Spinal cord (tissue), 10 donors: ENCODE measurements around the gene CBFA2T2. TPM values are rescaled to one million over a fixed set of nuclear protein-coding genes. Genes with fewer than 3 reads are reported as not detected.

ENCODE experiments used
- DNase-seq, 6 donors: peaks; one replicate each; pipeline versions ENCODE4 v3.0.0 to v3.0.0-alpha.2; 2013 to 2015; ENCODE audit warnings: low spot score in 6 of 6, low read depth in 4 of 6
- H3K27ac ChIP-seq: one replicate; pipeline ENCODE4 v1.5.1; 2013; ENCODE audit warnings: low read depth, low read length, control low read depth
- H3K27me3 ChIP-seq: one replicate; pipeline ENCODE4 v1.6.1; 2013; ENCODE audit warnings: low read length; ENCODE audit not compliant: control insufficient read depth, insufficient read depth
- H3K36me3 ChIP-seq: one replicate; pipeline ENCODE4 v1.6.1; 2013; ENCODE audit warnings: low read length; ENCODE audit not compliant: control insufficient read depth, insufficient read depth
- H3K4me1 ChIP-seq: one replicate; pipeline ENCODE4 v1.6.1; 2013; ENCODE audit warnings: low read length; ENCODE audit not compliant: control insufficient read depth, insufficient read depth
- H3K4me3 ChIP-seq: one replicate; pipeline ENCODE4 v1.5.1; 2013; ENCODE audit warnings: low read depth, low read length, control low read depth
- H3K9me3 ChIP-seq: one replicate; pipeline ENCODE4 v1.6.1; 2013; ENCODE audit warnings: low read length; ENCODE audit not compliant: control insufficient read depth, insufficient read depth
- WGBS: methylation state at CpG from one replicate; pipeline ENCODE4 v1.1.5; 2013; ENCODE audit warnings: missing lambda C conversion rate; ENCODE audit not compliant: insufficient coverage; 5-methylcytosine and 5-hydroxymethylcytosine counted together
- polyA plus RNA-seq, 2 donors: library from polyadenylated mRNA; unstranded; fragments of 120-200 nt; gene quantifications; one replicate each; pipeline ENCODE4 v1.2.1, GENCODE V29; 2013; ENCODE audit not compliant: insufficient read length in 2 of 2
- total RNA-seq, 2 donors: library from RNA; depleted of rRNA in 1 of 2; stranded (reverse); fragments of 120-200 nt in 1 of 2; fragments of >200 nt in 1 of 2; gene quantifications; one replicate each; pipeline versions ENCODE4 v1.2.3 to v1.2.4, GENCODE V29; 2013 to 2014
- donor health status: healthy.

CBFA2T2 gene
- total and polyA plus RNA-seq, 4 donors = 14.5 to 33.3 (median 19.1) TPM

DNA sequence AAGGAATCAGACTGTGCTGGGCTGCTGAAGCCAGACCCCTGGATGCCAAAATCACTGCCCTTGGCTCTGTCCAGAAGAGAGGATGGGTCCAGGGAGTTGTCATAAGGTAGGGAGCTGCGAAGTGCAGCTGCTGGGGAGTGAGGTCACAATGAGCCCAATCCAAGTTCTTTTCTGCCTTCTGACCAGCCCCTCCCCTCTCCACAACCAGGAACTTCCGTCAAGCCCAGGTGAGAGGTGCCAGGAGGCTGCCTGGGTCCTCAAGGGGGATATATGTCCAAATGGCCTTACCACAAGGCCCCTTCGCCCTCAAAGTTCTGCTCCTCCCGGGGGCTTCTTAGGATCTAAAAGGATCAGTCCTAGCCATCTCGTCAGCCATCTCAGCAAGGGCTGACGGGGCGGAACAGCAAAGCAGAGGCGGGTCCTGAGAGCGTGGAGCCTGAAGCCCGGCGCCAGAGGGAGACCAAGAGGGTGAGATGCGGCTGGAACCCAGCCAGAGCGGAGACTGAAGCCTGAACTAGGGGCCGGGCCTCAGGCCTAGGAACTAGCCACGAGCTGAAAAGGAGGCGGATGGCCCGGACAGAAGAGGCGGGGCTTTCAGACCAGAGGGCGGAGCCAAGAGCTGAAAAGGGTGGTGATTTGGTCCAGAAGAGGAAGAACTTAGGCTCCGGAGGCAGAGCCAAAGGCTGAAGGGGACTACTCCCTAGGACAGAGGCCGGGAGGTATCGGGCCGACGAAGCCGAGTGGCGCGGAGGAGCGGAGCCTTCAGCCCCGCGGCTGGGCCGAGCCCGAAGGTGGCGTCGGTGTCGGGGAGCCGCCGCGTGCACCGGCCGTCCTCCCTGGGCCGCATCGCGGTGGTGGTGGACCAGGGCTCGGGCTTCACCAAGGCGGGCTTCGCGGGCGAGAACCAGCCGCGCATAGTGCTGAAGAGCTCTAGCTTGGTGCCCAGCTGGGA lies 176.7 kb downstream of the CBFA2T2 start, which contains the start of gene ACTL10:
ACTL10 (plus strand) TSS at position 651 of the 952 bp plus-strand sequence. CDS start 555 bp downstream, outside the sequence.
- Histone ChIP-seq H3K27ac (peak within 1 kb of the TSS; percentile 80), H3K4me3 (peak within 1 kb of the TSS; percentile 43), H3K27me3 (no peaks in the 10 kb centered on the region), H3K4me1 (peaks cover 52% of the 10 kb centered on the region), H3K36me3 (peaks cover 28% of the 10 kb centered on the region), H3K9me3 (no peaks in the 10 kb centered on the region)
- peak; percentile 75 to 96 (median 82) for DNase-seq
- WGBS = 3% methylated on average over 49 of the region's 50 CpGs

GRCh38 chr20:33667245-33667675 lies 177.4 kb downstream of the CBFA2T2 start:
- Histone ChIP-seq H3K27me3 (no peaks in the 10 kb centered on the region), H3K27ac (peak overlapping the region; percentile 80), H3K4me1 (peaks cover 53% of the 10 kb centered on the region), H3K4me3 (peak overlapping the region; percentile 43), H3K9me3 (no peaks in the 10 kb centered on the region), H3K36me3 (peaks cover 29% of the 10 kb centered on the region)
- DNase-seq = peak in 2 of 6 donors; percentile 50 to 57
- WGBS = 3% methylated on average over 55 of the region's 55 CpGs

GRCh38 chr20:33667676-33668465 lies 178.0 kb downstream of the CBFA2T2 start:
- WGBS = 7% methylated on average over 46 of the region's 47 CpGs
- Histone ChIP-seq H3K4me3 (peak overlapping the region; percentile 36), H3K9me3 (no peaks in the 10 kb centered on the region), H3K27me3 (no peaks in the 10 kb centered on the region), H3K36me3 (peaks cover 34% of the 10 kb centered on the region), H3K27ac (no peak overlapping the region), H3K4me1 (peaks cover 55% of the 10 kb centered on the region)
- DNase-seq = peak in 2 of 6 donors; percentile 87 to 90

GRCh38 chr20:33668466-33669155 lies 178.7 kb downstream of the CBFA2T2 start:
- no peak for DNase-seq
- Histone ChIP-seq H3K4me1 (peaks cover 57% of the 10 kb centered on the region), H3K27me3 (no peaks in the 10 kb centered on the region), H3K9me3 (no peaks in the 10 kb centered on the region), H3K36me3 (peaks cover 34% of the 10 kb centered on the region), H3K4me3 (peak overlapping the region; percentile 36), H3K27ac (no peak overlapping the region)
- WGBS = 91% methylated on average over 11 of the region's 13 CpGs

- Histone ChIP-seq H3K27me3 (no peaks in the 10 kb centered on the region), H3K36me3 (peaks cover 34% of the 10 kb centered on the region), H3K4me1 (peaks cover 56% of the 10 kb centered on the region), H3K4me3 (no peak overlapping the region), H3K9me3 (no peaks in the 10 kb centered on the region), H3K27ac (no peak overlapping the region)
- DNase-seq = no peak
- 78% methylated on average over 4 of the region's 5 CpGs for WGBS
Observed at GRCh38 chr20:33669224-33669623, 179.3 kb downstream of the CBFA2T2 start.

GRCh38 chr20:33669873-33670640 lies 180.2 kb downstream of the CBFA2T2 start:
- Histone ChIP-seq H3K27ac (no peak overlapping the region), H3K27me3 (no peaks in the 10 kb centered on the region), H3K9me3 (no peaks in the 10 kb centered on the region), H3K4me3 (no peak overlapping the region), H3K4me1 (peaks cover 57% of the 10 kb centered on the region), H3K36me3 (peaks cover 34% of the 10 kb centered on the region)
- 84% methylated on average over 13 of the region's 13 CpGs for WGBS
- no peak for DNase-seq

DNA sequence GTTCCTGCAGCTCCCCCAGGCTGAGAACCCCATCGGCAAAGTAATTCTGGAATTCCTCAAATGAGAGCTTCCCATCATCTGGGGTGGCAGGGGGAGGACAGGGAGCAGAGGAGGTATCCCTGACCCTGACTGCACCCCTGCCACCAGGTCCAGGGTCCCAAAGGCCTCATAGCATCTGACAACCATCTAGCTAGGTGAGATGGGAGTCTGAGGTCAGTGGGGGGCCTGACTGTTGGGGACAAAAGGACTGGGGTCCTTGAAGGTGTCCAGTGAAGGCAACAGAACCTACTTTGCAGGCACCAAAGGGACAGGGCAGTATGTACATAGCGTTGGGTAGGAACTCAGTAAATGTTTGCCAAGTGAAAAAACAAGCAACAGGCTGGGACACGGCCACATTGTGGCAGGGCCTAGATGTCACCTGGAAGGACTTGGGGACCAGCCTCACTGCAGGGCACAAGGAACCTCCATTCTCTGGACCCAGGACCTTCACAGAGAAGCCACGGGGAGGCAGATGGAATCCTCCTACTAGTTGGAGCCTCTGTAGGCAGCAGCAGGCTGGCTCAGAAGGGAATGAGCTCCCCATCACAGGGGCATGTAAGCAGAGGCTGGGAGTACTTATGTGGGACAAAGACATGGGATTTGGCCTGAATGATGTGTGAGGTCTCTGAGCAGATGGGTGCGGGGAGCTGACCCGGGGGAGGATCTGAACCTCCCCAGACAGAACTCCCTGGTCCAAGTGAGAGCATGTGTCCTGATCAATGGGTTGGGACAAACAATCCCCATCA lies 181.0 kb downstream of the CBFA2T2 start:
- DNase-seq = no peak
- Histone ChIP-seq H3K27ac (no peak overlapping the region), H3K9me3 (no peaks in the 10 kb centered on the region), H3K36me3 (peaks cover 34% of the 10 kb centered on the region), H3K27me3 (no peaks in the 10 kb centered on the region), H3K4me1 (peaks cover 64% of the 10 kb centered on the region), H3K4me3 (no peak overlapping the region)
- 91% methylated on average over 5 of the region's 6 CpGs for WGBS

DNA sequence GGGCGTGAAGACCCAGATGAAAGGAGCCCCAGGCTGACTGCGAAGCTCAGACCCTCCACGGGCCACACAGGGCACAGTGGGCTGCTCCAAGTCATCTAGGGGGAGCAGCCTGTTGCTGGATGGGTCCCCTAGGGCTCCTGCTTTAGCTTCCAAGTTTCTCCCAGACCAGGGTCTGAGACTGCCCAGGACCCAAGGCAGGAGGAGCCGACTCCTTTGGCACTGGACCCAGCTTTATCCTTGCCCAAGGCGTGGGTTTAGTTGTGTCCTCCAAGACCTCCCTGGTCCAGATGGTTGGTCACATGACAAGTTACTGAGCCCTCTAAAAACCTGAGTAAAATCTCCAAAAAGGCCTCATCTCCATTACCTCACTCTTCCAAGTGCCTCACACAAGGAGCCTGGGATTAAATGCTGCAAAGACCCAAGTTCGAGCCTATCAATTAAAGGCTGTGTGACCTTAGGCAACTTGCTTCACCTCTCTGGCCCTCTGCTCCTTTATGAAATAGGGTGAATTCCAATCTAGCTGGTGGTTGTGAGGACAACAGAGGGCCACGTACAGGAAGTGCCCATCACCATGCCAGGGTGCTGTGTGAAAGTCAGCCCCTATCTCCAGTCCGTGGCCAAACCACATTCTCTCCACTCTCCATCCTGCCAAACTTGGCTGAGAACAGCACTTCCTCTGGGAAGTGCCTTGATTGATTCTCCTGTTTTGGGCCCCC lies 181.8 kb downstream of the CBFA2T2 start:
- H3K9me3 ChIP-seq = no peaks in the 10 kb centered on the region
- 72% methylated on average over 6 of the region's 8 CpGs for WGBS
- peaks cover 60% of the 10 kb centered on the region for H3K4me1 ChIP-seq
- H3K27me3 ChIP-seq = no peaks in the 10 kb centered on the region
- H3K4me3 ChIP-seq = no peak overlapping the region
- DNase-seq = no peak
- no peak overlapping the region for H3K27ac ChIP-seq
- H3K36me3 ChIP-seq = peaks cover 41% of the 10 kb centered on the region
